K562 (cell line): ENCODE results near the gene MBD6. TPM values are rescaled to one million over a fixed set of nuclear protein-coding genes. Genes with fewer than 3 reads are reported as not detected.

ENCODE experiments used
- AFF4 ChIP-seq: sonication (generic); formaldehyde crosslinking; IDR thresholded peaks from 2 replicates; pipeline ENCODE4 v1.8.0; 2023; ENCODE audit warnings: mild to moderate bottlenecking, missing genetic modification reagents
- BCOR ChIP-seq: fragments of 450-650 bp; IDR thresholded peaks from 2 replicates; pipeline ENCODE4 v1.6.1; 2016
- BHLHE40 ChIP-seq: IDR thresholded peaks from 2 replicates; pipeline ENCODE4 v1.6.1; 2011; ENCODE audit warnings: low read length, improper control_type of control experiment
- COPS2 ChIP-seq: fragments of 450-650 bp; conservative IDR thresholded peaks from 2 replicates; pipeline ENCODE4 v1.6.1; 2016; ENCODE audit warnings: mild to moderate bottlenecking, moderate library complexity
- DACH1 ChIP-seq: fragments of 450-650 bp; IDR thresholded peaks from 2 replicates; pipeline ENCODE4 v1.6.1; 2018; ENCODE audit not compliant: partially characterized antibody
- HBP1 ChIP-seq: fragments of 450-650 bp; formaldehyde crosslinking; IDR thresholded peaks from 2 replicates; pipeline ENCODE4 v1.4.0; 2022; ENCODE audit warnings: missing genetic modification characterization
- HDAC2 ChIP-seq: fragments of 450-650 bp; IDR thresholded peaks from 2 replicates; pipeline ENCODE4 v1.6.1; 2016; ENCODE audit warnings: mild to moderate bottlenecking
- LCOR ChIP-seq: sonication (generic); formaldehyde crosslinking; IDR thresholded peaks from 2 replicates; pipeline ENCODE4 v1.8.0; 2022; ENCODE audit warnings: mild to moderate bottlenecking, missing genetic modification reagents
- MCM7 ChIP-seq, 2 experiments: fragments of 450-650 bp; IDR thresholded peaks; 2 replicates each; pipeline ENCODE4 v1.6.1; 2016 to 2018
- MNT ChIP-seq, 2 experiments: fragments of 450-650 bp; conservative IDR thresholded peaks; 2 replicates each; pipeline ENCODE4 v1.6.1; 2017; ENCODE audit warnings: mild to moderate bottlenecking in 2 of 2, moderate library complexity in 2 of 2
- MTA3 ChIP-seq: fragments of 450-650 bp; formaldehyde crosslinking; IDR thresholded peaks from 2 replicates; pipeline ENCODE4 v1.6.1; 2017; ENCODE audit warnings: mild to moderate bottlenecking, borderline replicate concordance
- NBN ChIP-seq: fragments of 450-650 bp; IDR thresholded peaks from 2 replicates; pipeline ENCODE4 v1.6.1; 2016; ENCODE audit warnings: low read depth, mild to moderate bottlenecking
- NELFE ChIP-seq: IDR thresholded peaks from 2 replicates; pipeline ENCODE4 v1.6.1; 2011; ENCODE audit warnings: mild to moderate bottlenecking; ENCODE audit not compliant: insufficient read depth, insufficient read length
- OTX1 ChIP-seq: fragments of 450-650 bp; formaldehyde crosslinking; IDR thresholded peaks from 2 replicates; pipeline ENCODE4 v1.4.0; 2022; ENCODE audit warnings: mild to moderate bottlenecking
- SIRT6 ChIP-seq: IDR thresholded peaks from one replicate; pipeline ENCODE4 v1.6.1; 2012; ENCODE audit warnings: low read depth, mild to moderate bottlenecking, control low read depth, inconsistent platforms, low read length, moderate library complexity
- TCFL5 ChIP-seq: fragments of 250-450 bp; sonication (Bioruptor Pico); conservative IDR thresholded peaks from 2 replicates; pipeline ENCODE4 v1.6.1; 2021; ENCODE audit warnings: mild to moderate bottlenecking, moderate library complexity, matching md5 sums
- ZEB2 ChIP-seq: fragments of 450-650 bp; IDR thresholded peaks from 2 replicates; pipeline ENCODE4 v1.6.1; 2016
- ZFP91 ChIP-seq: sonication (generic); formaldehyde crosslinking; IDR thresholded peaks from 2 replicates; pipeline ENCODE4 v1.8.0; 2022; ENCODE audit warnings: mild to moderate bottlenecking, missing genetic modification reagents
- ZFX ChIP-seq: sonication (generic); formaldehyde crosslinking; IDR thresholded peaks from 2 replicates; pipeline ENCODE4 v1.8.0; 2022; ENCODE audit warnings: mild to moderate bottlenecking, missing genetic modification reagents, moderate library complexity
- polyA plus RNA-seq, 8 experiments: library from polyadenylated mRNA; depleted of rRNA in 4 of 8; stranded (reverse) in 5 of 8; unstranded in 3 of 8; fragments of >200 nt; fragmentation: Nextera tagmentation in 2 of 8; fragmentation: Illumina TruSeq in 1 of 8; extraction: Ambion mirVana in 2 of 8; extraction: Trizol in 1 of 8; gene quantifications; 2 replicates each; pipeline versions ENCODE4 v1.2.1 to v1.2.3, GENCODE V29; 2011 to 2014; ENCODE audit warnings: inconsistent platforms in 1 of 8, missing spikeins in 1 of 8
- total RNA-seq, 7 experiments: library from RNA; depleted of rRNA in 6 of 7; stranded (reverse); fragments of >200 nt in 6 of 7; fragmentation: Illumina TruSeq in 2 of 7; extraction: Trizol in 2 of 7; gene quantifications; 2 replicates each; pipeline versions ENCODE4 v1.2.1 to v1.2.3, GENCODE V29; 2011 to 2021; ENCODE audit warnings: low replicate concordance in 1 of 7
- TF ChIP-seq, protein P1 (sequence below), 2 experiments: fragments of 450-650 bp in 1 of 2; sonication (generic) in 1 of 2; formaldehyde crosslinking in 1 of 2; IDR thresholded peaks in 1 of 2; conservative IDR thresholded peaks in 1 of 2; 2 replicates each; pipeline versions ENCODE4 v1.6.1 to v1.8.1; 2016 to 2023; ENCODE audit warnings: mild to moderate bottlenecking in 2 of 2, moderate library complexity in 2 of 2, inconsistent platforms in 1 of 2, missing genetic modification reagents in 1 of 2

MBD6 gene
- total and polyA plus RNA-seq, 9 of the 15 experiments (the other 6 are each of a cell fraction or from before 2014, with no cell fraction given) = 2.0 to 54.8 (median 3.8) TPM

DNA sequence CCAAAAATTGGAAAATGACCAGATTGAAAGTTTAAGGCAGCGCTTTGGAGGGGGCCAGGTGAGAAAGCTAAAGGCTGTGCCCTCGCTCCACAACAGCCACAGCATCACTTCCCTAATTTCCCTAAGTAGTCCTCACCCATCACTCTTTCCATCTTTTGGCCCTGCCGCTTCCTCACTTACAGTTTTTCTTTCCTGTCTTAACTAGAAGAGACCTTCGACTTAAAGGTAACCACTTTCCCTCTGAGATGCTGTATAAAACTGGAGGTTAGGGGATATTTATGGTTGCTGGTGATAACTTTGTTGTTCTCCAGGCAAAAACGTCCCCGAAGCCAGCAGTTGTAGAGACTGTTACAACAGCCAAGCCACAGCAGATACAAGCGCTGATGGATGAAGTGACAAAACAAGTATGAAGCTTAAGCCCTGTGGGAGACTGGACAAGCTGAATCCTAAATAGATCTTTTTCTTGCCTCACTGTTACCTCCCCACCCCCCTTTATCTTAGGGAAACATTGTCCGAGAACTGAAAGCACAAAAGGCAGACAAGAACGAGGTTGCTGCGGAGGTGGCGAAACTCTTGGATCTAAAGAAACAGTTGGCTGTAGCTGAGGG lies 6.6 kb upstream of the MBD6 start (continued):
- 0 out of 2 replicates have a peak, but pooled peaks have one; percentile 18 for TF ChIP-seq TCFL5 (CRISPR knock-in tag)
- 0 out of 2 replicates have a peak, but pooled peaks have one; percentile 14 for TF ChIP-seq NBN
- TF ChIP-seq AFF4 = peak; percentile 80
- TF ChIP-seq LCOR = no peak
- peak; percentile 79 for TF ChIP-seq HBP1
- TF ChIP-seq MTA3 = peak; percentile 58
- TF ChIP-seq ZFP91 (CRISPR knock-in tag) = no peak
- peak; percentile 76 for TF ChIP-seq ZEB2
- TF ChIP-seq ZFX (CRISPR knock-in tag) = no peak; the same call in 1 of the 2 replicates
- TF ChIP-seq MNT (conservative IDR thresholded peaks at IDR 0.05) = no peak
- TF ChIP-seq BHLHE40 = no peak
- TF ChIP-seq DACH1 = no peak
- TF ChIP-seq, protein P1, sequence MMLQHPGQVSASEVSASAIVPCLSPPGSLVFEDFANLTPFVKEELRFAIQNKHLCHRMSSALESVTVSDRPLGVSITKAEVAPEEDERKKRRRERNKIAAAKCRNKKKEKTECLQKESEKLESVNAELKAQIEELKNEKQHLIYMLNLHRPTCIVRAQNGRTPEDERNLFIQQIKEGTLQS (IDR thresholded peaks at IDR 0.05) = no peak
- TF ChIP-seq, protein P1 (CRISPR knock-in tag; conservative IDR thresholded peaks at IDR 0.05) = peak; percentile 34; the same call in 1 of the 2 replicates
- TF ChIP-seq SIRT6 = peak; percentile 20
- no peak for TF ChIP-seq HDAC2
- TF ChIP-seq MCM7 (IDR thresholded peaks at IDR 0.05) = no peak
- peak; percentile 88 for TF ChIP-seq OTX1 (CRISPR knock-in tag)
- no peak for TF ChIP-seq NELFE
- TF ChIP-seq COPS2 = no peak
- no peak for TF ChIP-seq BCOR
